GM19238 (cell line): ENCODE data around the gene SIVA1.
"Not testable (repeated sequence)": the region's sequence is repeated elsewhere in the genome, so short reads cannot be mapped to it uniquely, and the experiment has no call there.

Source experiments
- DNase-seq: peaks from one replicate; pipeline ENCODE4 v3.0.0; 2011; ENCODE audit warnings: low spot score; ENCODE audit not compliant: insufficient read length

SIVA1 gene

GRCh38 chr14:104719343-104719742, 33.6 kb upstream of the SIVA1 start:
- no peak for DNase-seq

- no peak for DNase-seq
Measured at GRCh38 chr14:104721505-104722431, 31.2 kb upstream of the SIVA1 start.

- no peak for DNase-seq
Measured at GRCh38 chr14:104722938-104723650, 29.9 kb upstream of the SIVA1 start.

GRCh38 chr14:104723651-104724406, 29.1 kb upstream of the SIVA1 start, which contains the start of gene ADSS1:
ADSS1 (plus strand) TSS chr14:104724229; CDS start chr14:104724271, 42 bp downstream.
- DNase-seq: peak; percentile 95

GRCh38 chr14:104724407-104724980, 28.5 kb upstream of the SIVA1 start:
- DNase-seq: no peak

GRCh38 chr14:104724981-104725771, 27.8 kb upstream of the SIVA1 start:
- DNase-seq: no peak

- no peak for DNase-seq
Measured at GRCh38 chr14:104725772-104726548, 27.0 kb upstream of the SIVA1 start.

- no peak for DNase-seq
Measured at GRCh38 chr14:104726600-104727451, 26.1 kb upstream of the SIVA1 start.

- DNase-seq: no peak
Measured at GRCh38 chr14:104728631-104729030, 24.3 kb upstream of the SIVA1 start.

GRCh38 chr14:104729176-104729834, 23.6 kb upstream of the SIVA1 start:
- DNase-seq: not testable (repeated sequence)

GRCh38 chr14:104729835-104730181, 23.1 kb upstream of the SIVA1 start:
- no peak for DNase-seq

- no peak for DNase-seq
Measured at GRCh38 chr14:104730487-104730886, 22.5 kb upstream of the SIVA1 start.

- no peak for DNase-seq
Measured at GRCh38 chr14:104731320-104732294, 21.3 kb upstream of the SIVA1 start.

- no peak for DNase-seq
Measured at GRCh38 chr14:104732355-104732804, 20.6 kb upstream of the SIVA1 start.

GRCh38 chr14:104732931-104733681, 19.8 kb upstream of the SIVA1 start:
- DNase-seq: no peak

- no peak for DNase-seq
Measured at GRCh38 chr14:104734051-104734587, 18.8 kb upstream of the SIVA1 start.
